HG03558 (cell line): ENCODE results near the gene PTPRJ.
"Not testable (repeated sequence)": the region's sequence is repeated elsewhere in the genome, so short reads cannot be mapped to it uniquely, and the experiment has no call there.

ENCODE experiments used
- ATAC-seq: cut with Tn5 transposase; IDR thresholded peaks from one replicate; pipeline ENCODE4 v1.9.1; 2021; ENCODE audit warnings: moderate number of reproducible peaks; ENCODE audit not compliant: unreplicated experiment; ENCODE audit errors: extremely low read depth

The PTPRJ gene

DNA sequence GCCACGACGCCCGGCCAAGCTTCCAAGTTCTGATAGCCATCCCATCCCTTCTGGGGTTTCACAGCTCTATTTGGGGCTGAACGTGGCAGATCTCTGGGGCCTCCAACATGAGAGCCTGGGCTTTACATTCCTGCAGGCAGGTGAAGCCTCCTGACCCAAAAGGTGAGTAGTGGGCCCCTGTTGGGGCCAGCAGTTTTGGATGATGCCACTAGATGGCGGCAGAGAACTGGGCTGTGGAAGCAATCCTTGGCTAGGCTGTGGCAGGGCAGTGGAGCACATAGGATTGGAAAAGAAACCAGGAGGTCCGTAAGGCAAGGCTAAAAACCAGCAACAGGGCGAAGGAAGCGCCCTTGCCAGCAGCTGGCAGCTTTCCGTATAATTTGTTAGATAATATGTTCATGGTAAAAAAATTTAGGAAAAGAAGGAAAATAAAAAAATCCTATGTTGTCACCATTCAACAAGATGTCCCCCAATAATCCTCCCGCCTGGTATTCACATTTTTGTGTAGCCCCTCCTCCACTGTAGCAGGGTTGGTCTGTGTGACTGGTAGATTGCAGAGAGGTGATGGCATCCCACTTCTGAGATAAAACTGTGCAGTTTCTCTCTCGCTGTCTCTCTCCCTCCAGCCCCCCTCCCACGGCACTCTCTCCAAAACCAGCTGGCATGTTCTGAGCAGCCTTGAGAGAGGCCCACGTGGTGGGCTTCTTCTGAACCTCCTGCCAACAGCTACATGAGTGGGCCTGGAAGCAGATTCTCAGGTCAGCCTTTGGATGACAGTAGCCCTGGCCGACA, 192.7 kb downstream of the PTPRJ start:
- ATAC-seq = no peak

DNA sequence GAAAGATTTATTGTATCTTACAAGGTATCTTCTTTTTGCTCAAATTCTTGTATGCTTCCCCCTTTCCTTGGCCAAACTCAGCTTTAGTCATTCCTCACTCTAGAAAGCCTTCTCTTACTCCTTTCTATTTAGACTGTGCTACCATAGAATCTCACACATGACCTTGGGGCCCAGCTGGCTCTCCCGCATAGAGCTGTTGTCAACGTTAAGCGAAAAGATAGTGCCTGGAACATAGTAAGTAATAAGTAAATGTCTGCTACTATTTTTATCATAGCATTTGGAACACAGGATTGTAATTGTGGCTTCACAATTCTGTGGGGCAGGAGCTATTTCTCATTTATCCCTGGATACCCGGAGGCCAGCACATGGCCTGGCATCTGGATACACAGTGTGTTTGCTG, 197.3 kb downstream of the PTPRJ start:
- ATAC-seq = no peak

DNA sequence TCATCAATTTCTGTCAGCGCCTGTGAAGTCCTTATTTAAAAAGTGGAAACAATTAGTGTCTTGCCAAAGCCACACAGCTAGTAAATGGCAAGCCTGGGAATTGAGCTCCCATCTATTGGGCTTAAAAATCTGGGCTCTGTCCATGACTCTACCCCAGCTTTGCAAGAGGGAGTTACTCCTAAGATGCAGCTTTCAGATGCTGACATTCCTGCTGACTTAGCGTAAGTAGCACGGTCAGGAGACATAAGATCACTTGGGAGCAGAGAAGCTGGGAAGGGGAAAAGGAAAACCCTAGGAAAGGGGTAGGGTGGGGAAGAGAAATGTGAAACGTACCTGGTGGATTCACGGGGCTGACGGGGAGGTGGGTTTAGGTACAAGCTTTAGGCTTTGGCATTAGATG, 200.3 kb downstream of the PTPRJ start:
- ATAC-seq = no peak

DNA sequence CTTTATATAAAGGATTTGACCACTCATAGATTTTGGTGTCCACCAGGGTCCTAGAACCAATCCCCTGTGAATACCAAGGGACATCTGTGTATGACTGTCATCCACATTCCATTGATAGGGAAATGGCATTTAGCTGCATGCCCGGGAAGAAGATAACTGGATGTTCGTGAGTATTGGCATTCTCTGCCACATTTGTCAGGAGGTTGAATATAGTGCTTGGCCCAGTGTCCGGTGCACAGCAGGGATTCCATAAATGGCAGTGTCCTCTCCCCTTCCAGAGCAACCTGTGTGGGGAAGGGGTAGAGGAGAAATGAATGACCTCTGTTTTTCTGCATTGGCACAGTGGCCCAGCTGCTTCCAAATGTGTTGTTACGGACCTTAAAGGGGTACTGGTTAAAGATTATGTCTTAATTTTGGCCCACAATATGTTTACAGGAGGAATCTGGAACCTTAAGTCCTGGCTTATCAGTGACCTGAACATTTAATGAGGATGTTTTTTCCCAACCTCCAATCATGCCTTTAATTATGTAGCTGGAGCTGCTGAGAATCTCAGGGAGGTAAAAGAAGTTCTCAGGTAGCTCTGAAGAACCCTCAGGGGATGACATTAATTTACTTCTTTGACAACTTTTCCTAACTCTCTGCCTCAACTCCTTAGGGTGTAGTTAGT, 202.6 kb downstream of the PTPRJ start:
- ATAC-seq = no peak

DNA sequence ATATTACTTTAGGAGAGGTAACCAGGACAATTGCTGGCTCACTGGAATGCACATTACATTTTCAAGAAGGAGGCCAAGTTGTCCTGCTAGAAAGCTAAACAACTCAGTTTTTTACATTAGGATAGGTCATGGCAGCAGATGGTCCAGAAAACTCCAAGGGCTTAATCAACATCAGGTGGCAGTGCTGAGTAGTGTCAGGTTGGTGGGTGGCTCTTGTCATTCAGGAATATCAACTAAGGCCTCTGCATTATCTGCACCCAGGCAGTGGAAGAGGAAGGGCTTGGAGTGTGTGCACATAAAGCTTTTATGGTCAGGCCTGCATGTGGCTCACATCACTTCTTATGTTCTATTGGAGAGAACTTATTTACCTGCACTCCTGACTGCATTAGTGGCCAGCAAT, 204.1 kb downstream of the PTPRJ start:
- ATAC-seq = no peak

DNA sequence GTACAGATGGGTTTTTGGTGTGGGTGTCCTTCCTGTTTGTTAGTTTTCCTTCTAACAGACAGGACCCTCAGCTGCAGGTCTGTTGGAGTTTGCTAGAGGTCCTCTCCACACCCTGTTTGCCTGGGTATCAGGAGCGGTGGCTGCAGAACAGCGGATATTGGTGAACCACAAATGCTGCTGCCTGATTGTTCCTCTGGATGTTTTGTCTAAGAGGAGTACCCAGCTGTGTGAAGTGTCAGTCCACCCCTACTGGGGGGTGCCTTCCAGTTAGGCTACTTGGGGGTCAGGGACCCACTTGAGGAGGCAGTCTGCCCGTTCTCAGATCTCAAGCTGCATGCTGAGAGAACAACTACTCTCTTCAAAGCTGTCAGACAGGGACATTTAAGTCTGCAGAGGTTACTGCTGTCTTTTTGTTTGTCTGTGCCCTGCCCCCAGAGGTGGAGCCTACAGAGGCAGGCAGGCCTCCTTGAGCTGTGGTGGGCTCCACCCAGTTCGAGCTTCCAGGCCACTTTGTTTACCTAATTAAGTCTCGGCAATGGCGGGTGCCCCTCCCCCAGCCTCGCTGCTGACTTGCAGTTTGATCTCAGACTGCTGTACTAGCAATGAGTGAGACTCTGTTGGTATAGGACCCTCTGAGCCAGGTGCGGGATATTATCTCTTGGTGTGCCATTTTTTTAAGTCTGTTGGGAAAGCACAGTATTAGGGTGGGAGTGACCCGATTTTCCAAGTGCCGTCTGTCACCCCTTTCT, 210.7 kb downstream of the PTPRJ start:
- ATAC-seq = not testable (repeated sequence)

DNA sequence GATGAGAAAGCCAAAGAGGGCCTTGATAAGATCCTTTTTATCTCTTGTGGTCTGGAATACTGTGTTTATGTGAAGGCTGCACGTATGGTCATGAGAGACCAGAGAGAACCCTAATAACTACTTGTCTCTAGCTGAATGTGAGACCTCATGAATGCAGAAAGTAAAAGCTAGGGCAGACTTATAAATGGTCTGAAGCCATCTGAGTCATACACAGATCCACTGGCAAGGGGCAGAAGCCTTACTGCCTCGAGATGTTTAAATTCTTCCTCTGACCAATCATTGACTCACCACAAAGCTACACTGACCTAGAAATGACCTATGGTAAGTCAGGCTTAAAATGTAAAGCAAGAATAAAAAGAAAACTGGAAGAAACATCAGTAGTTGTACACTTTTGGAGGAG, 213.5 kb downstream of the PTPRJ start:
- ATAC-seq = no peak

DNA sequence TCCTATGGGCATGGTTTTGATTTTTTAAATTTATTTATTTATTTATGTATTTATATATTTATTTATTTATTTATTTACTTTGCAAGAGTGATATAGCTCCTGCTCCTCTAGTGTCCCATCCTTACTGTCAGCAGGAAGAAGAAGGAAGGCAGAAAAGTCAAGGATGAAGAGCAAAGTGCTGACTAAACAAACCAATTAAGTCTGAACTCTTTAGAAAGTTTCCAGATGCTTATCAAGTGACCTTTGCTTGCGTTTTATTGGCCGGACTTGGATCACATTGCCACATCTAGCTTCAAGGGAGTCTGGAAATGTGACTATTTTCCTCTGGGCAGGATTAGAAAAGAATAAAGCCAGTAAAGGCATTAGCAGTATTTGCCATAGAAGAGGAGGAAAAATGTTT, 227.5 kb downstream of the PTPRJ start:
- ATAC-seq = no peak

DNA sequence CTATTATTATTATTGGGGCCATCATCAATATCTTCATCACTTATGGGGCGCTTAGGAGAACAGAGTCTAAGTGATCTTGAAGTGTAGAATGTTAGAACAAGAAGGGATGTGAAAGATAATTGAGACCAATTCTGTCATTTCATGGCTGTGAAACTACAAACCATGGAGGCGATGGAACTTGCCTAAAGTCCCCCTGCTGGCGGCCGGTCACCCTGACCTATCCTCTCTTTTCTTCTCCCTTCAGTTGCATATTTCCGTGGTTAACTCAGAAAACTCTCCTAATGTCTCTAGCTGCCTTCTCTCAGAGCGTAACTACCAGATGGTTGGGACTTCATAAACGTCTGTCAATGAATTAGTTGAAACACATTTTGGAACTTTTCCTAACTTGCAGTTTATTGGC, 229.7 kb downstream of the PTPRJ start:
- ATAC-seq = no peak

DNA sequence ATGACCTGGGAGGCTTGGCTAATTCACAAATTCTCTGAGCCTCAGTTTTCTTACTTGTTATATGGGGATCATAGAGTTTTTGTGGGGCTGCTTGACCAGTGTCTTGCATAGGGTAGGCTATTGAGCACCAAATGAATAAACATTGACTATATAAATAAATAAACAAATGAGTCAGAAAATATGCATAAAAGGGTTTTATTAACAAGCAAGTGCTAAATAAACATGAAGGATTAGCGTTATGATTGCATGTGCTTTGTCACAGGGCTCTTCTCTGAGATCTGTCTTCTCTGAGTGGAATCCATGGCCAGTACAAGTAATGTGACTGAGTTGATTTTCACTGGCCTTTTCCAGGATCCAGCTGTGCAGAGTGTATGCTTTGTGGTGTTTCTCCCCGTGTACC, 236.2 kb downstream of the PTPRJ start, which contains the start of gene OR4B1:
OR4B1 (plus strand) TSS at position 301 of the 400 bp plus-strand sequence; CDS start at position 301, 0 bp downstream.
- ATAC-seq = no peak
